Thoracic aorta (tissue), 2 donors: ENCODE data around the gene WDR83. TPM values are rescaled to one million over a fixed set of nuclear protein-coding genes. Genes with fewer than 3 reads are reported as not detected.
"Not testable (repeated sequence)": the region's sequence is repeated elsewhere in the genome, so short reads cannot be mapped to it uniquely, and the experiment has no call there.

Source experiments
- ATAC-seq: fragments of 150-250 bp; one replicate; pipeline ENCODE4 v1.8.0; 2017; ENCODE audit warnings: low read depth; ENCODE audit not compliant: insufficient number of reproducible peaks, low FRiP score
- DNase-seq: peaks from one replicate; pipeline ENCODE4 v3.0.0-alpha.2; 2020; ENCODE audit warnings: low spot score
- H3K27ac ChIP-seq, 2 donors: fragments of 200-600 bp; sonication (generic); 1 replicate in 1 of 2; 2 replicates in 1 of 2; pipeline ENCODE4 v1.5.1; 2016; ENCODE audit warnings: mild to moderate bottlenecking in 2 of 2, moderate library complexity in 2 of 2
- H3K27me3 ChIP-seq: fragments of 200-600 bp; sonication (generic); replicated peaks from 2 replicates; pipeline ENCODE4 v1.6.0; 2016; ENCODE audit warnings: mild to moderate bottlenecking; ENCODE audit not compliant: insufficient read depth
- H3K36me3 ChIP-seq: fragments of 200-600 bp; sonication (generic); one replicate; pipeline ENCODE4 v1.5.1; 2016
- H3K4me1 ChIP-seq, 2 donors: fragments of 200-600 bp; sonication (generic); 1 replicate in 1 of 2; 2 replicates in 1 of 2; pipeline versions ENCODE4 v1.5.1 to v1.6.0; 2016; ENCODE audit warnings: low read depth in 2 of 2, mild to moderate bottlenecking in 1 of 2; ENCODE audit not compliant: control insufficient read depth in 1 of 2
- H3K4me3 ChIP-seq: fragments of 200-600 bp; sonication (generic); 2 replicates; pipeline ENCODE4 v1.5.1; 2016; ENCODE audit warnings: mild to moderate bottlenecking
- H3K9me3 ChIP-seq: fragments of 200-600 bp; sonication (generic); 2 replicates; pipeline ENCODE4 v1.5.1; 2016
- CTCF ChIP-seq: fragments of 200-600 bp; sonication (generic); IDR thresholded peaks from one replicate; pipeline ENCODE4 v1.5.1; 2019; ENCODE audit warnings: antibody characterized with exemption
- total RNA-seq, 2 donors: library from RNA; depleted of rRNA; stranded (reverse); fragments of >200 nt; gene quantifications; one replicate each; pipeline versions ENCODE4 v1.1.0 to v1.2.3, GENCODE V29; 2016

Gene WDR83
- total RNA-seq, 2 donors from 2014 or later = 12.1 to 16.2 TPM

- no peaks in the 10 kb centered on the region for H3K27me3 ChIP-seq
- H3K4me1 ChIP-seq = no peaks in the 10 kb centered on the region
- DNase-seq (no peak), ATAC-seq (no peak)
- H3K27ac ChIP-seq = no peak overlapping the region
- H3K36me3 ChIP-seq = peaks cover 85% of the 10 kb centered on the region
- no peaks in the 10 kb centered on the region for H3K9me3 ChIP-seq
- no peak overlapping the region for H3K4me3 ChIP-seq
- TF ChIP-seq CTCF = no peak
Measured at GRCh38 chr19:12711187-12711586, 44.6 kb downstream of the WDR83 start.

- DNase-seq, H3K27ac ChIP-seq, H3K4me1 ChIP-seq, H3K4me3 ChIP-seq, H3K27me3 ChIP-seq, H3K9me3 ChIP-seq, ATAC-seq: not testable (repeated sequence)
- peak; percentile 17 for TF ChIP-seq CTCF
- peaks cover 81% of the 10 kb centered on the region for H3K36me3 ChIP-seq
Measured at GRCh38 chr19:12712077-12712476, 45.5 kb downstream of the WDR83 start.

DNA sequence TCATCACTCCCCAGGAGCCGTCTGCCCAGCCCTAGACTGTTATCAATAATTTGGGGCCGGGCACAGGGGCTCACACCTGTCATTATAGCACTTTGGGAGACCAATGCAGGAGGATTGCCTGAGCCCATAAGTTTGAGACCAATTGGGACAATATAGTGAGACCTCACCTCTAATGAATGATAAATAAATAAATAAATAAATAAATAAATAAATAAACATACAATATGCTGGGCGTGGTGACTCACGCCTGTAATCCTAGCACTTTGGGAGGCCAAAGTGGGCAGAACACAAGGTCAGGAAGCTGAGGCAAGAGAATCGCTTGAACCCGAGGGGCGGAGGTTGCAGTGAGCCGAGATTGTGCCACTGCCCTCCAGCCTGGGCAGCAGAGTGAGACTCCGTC lies 46.7 kb downstream of the WDR83 start:
- H3K27ac ChIP-seq, H3K4me3 ChIP-seq, H3K4me1 ChIP-seq, ATAC-seq, DNase-seq, H3K27me3 ChIP-seq, H3K9me3 ChIP-seq: not testable (repeated sequence)
- H3K36me3 ChIP-seq = peaks cover 81% of the 10 kb centered on the region

GRCh38 chr19:12715102-12715501 lies 48.5 kb downstream of the WDR83 start:
- Histone ChIP-seq H3K36me3 (peaks cover 76% of the 10 kb centered on the region), H3K27me3 (no peaks in the 10 kb centered on the region), H3K9me3 (no peaks in the 10 kb centered on the region), H3K4me1 (peaks cover 2 to 3% of the 10 kb centered on the region in 2 donors), H3K4me3 (no peak overlapping the region), H3K27ac (no peak overlapping the region)
- TF ChIP-seq CTCF = no peak
- no peak for ATAC-seq
- DNase-seq = no peak

- H3K27me3 ChIP-seq = no peaks in the 10 kb centered on the region
- peaks cover 68% of the 10 kb centered on the region for H3K36me3 ChIP-seq
- peaks cover 10 to 12% of the 10 kb centered on the region in 2 donors for H3K4me1 ChIP-seq
- H3K27ac ChIP-seq = no peak overlapping the region
- no peak overlapping the region for H3K4me3 ChIP-seq
- H3K9me3 ChIP-seq = no peaks in the 10 kb centered on the region
- DNase-seq = no peak
- TF ChIP-seq CTCF = no peak
- ATAC-seq = no peak
Measured at GRCh38 chr19:12715929-12716328, 49.3 kb downstream of the WDR83 start.

- Histone ChIP-seq H3K4me3 (peak overlapping the region; percentile 94), H3K4me1 (peaks cover 21 to 39% of the 10 kb centered on the region in 2 donors), H3K36me3 (peaks cover 27% of the 10 kb centered on the region), H3K27ac (peak overlapping the region; percentile 95 to 96), H3K9me3 (no peaks in the 10 kb centered on the region), H3K27me3 (no peaks in the 10 kb centered on the region)
- no peak for TF ChIP-seq CTCF
- ATAC-seq (no peak), DNase-seq (no peak)
Measured at GRCh38 chr19:12720296-12720695, 53.7 kb downstream of the WDR83 start.
